Natural killer cell (primary cell): Measurements from ENCODE around the gene FAM171A2. TPM values are rescaled to one million over a fixed set of nuclear protein-coding genes. Genes with fewer than 3 reads are reported as not detected.
A peak's percentile ranks its signal among the peaks of the same experiment; 100 is the strongest.

ENCODE experiments used
- ATAC-seq, 3 donors: fragments of 150-1000 bp in 2 of 3; fragments of 200-7000 bp in 1 of 3; cut with Tn5 transposase; 1 replicate in 1 of 3; 2 replicates in 2 of 3; pipeline ENCODE4 v1.10.0; 2021; ENCODE audit warnings: mild to moderate bottlenecking in 2 of 3, moderate library complexity in 2 of 3
- DNase-seq, 2 donors: peaks; one replicate each; pipeline versions ENCODE4 v3.0.0 to v3.0.0-alpha.2; 2013 to 2021; ENCODE audit warnings: mixed read lengths in 1 of 2
- H3K27ac ChIP-seq: one replicate; pipeline ENCODE4 v1.5.1; 2013; ENCODE audit warnings: mild to moderate bottlenecking, low read length
- H3K27me3 ChIP-seq: one replicate; pipeline ENCODE4 v1.6.1; 2013; ENCODE audit warnings: low read length; ENCODE audit not compliant: control insufficient read depth, insufficient read depth
- H3K36me3 ChIP-seq: one replicate; pipeline ENCODE4 v1.6.1; 2013; ENCODE audit warnings: low read length; ENCODE audit not compliant: control insufficient read depth, insufficient read depth
- H3K4me1 ChIP-seq: one replicate; pipeline ENCODE4 v1.6.1; 2013; ENCODE audit warnings: low read length; ENCODE audit not compliant: control insufficient read depth, insufficient read depth
- H3K4me3 ChIP-seq: one replicate; pipeline ENCODE4 v1.5.1; 2013; ENCODE audit warnings: low read length
- H3K9me3 ChIP-seq: one replicate; pipeline ENCODE4 v1.6.1; 2013; ENCODE audit warnings: low read length; ENCODE audit not compliant: control insufficient read depth, insufficient read depth
- H3K27ac Mint-ChIP-seq, 2 donors: one replicate each; pipeline ENCODE4 v1.8.0; 2022; ENCODE audit warnings: mild to moderate bottlenecking in 2 of 2, mixed read lengths in 2 of 2, moderate library complexity in 1 of 2
- H3K27me3 Mint-ChIP-seq, 2 donors: one replicate each; pipeline ENCODE4 v1.8.0; 2022; ENCODE audit warnings: low read depth in 2 of 2, mixed read lengths in 2 of 2
- H3K36me3 Mint-ChIP-seq: one replicate; pipeline ENCODE4 v1.8.0; 2022; ENCODE audit warnings: mixed read lengths
- H3K4me1 Mint-ChIP-seq, 2 donors: one replicate each; pipeline ENCODE4 v1.8.0; 2022; ENCODE audit warnings: mixed read lengths in 2 of 2
- H3K4me3 Mint-ChIP-seq: one replicate; pipeline ENCODE4 v1.8.0; 2022; ENCODE audit warnings: mild to moderate bottlenecking, moderate library complexity, mixed read lengths
- H3K9me3 Mint-ChIP-seq, 2 donors: one replicate each; pipeline ENCODE4 v1.8.0; 2022; ENCODE audit warnings: mixed read lengths in 2 of 2
- WGBS: methylation state at CpG from one replicate; pipeline ENCODE4 v1.1.7; 2013; ENCODE audit warnings: missing lambda C conversion rate; ENCODE audit not compliant: insufficient coverage; 5-methylcytosine and 5-hydroxymethylcytosine counted together
- intact Hi-C: fragments of 100-400 bp; cut with micrococcal nuclease; formaldehyde crosslinking; loops from one replicate; pipeline ENCODE4 v1.14.2; 2022
- total RNA-seq, 4 donors: library from RNA; stranded (reverse); fragments of 120-200 nt in 1 of 4; gene quantifications; one replicate each; pipeline versions ENCODE4 v1.2.3 to v1.2.4, GENCODE V29; 2013 to 2022
- TF ChIP-seq, protein P1 (sequence below): fragments of 200-600 bp; IDR thresholded peaks from one replicate; pipeline ENCODE4 v1.8.0; 2022; ENCODE audit warnings: antibody characterized with exemption

Gene FAM171A2
- total RNA-seq, 3 donors from 2014 or later (not counting 1 experiment from before 2014, with no cell fraction given), result 0.20 to 0.43 (median 0.24) TPM

DNA sequence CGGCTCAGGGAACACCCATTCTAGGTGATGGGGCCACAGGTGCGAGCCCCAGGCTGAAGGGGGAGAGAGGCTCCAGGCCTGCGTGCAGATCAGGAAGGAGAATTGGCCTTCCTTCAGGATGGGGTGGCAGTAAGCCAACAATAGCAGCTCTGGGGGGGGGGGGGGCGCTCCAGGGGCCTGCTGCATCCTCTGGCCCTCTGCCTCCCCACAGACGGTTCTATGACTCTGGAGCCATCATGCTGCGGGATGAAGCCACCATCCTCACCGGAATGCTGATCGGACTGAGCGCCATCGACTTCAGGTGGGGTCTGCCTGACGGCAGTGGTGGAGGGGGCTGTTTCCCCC lies 49.2 kb downstream of the FAM171A2 start:
- H3K4me3 Mint-ChIP-seq, result peak overlapping the region; percentile 37
- Histone ChIP-seq H3K9me3 (no peaks in the 10 kb centered on the region), H3K4me1 (peaks cover 12% of the 10 kb centered on the region), H3K4me3 (no peak overlapping the region), H3K27me3 (peaks cover 24% of the 10 kb centered on the region), H3K27ac (no peak overlapping the region), H3K36me3 (peaks cover under 1% of the 10 kb centered on the region)
- no peak overlapping the region for H3K27ac Mint-ChIP-seq
- TF ChIP-seq, protein P1, sequence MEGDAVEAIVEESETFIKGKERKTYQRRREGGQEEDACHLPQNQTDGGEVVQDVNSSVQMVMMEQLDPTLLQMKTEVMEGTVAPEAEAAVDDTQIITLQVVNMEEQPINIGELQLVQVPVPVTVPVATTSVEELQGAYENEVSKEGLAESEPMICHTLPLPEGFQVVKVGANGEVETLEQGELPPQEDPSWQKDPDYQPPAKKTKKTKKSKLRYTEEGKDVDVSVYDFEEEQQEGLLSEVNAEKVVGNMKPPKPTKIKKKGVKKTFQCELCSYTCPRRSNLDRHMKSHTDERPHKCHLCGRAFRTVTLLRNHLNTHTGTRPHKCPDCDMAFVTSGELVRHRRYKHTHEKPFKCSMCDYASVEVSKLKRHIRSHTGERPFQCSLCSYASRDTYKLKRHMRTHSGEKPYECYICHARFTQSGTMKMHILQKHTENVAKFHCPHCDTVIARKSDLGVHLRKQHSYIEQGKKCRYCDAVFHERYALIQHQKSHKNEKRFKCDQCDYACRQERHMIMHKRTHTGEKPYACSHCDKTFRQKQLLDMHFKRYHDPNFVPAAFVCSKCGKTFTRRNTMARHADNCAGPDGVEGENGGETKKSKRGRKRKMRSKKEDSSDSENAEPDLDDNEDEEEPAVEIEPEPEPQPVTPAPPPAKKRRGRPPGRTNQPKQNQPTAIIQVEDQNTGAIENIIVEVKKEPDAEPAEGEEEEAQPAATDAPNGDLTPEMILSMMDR, result no peak
- no peaks in the 10 kb centered on the region for H3K9me3 Mint-ChIP-seq
- no peak for DNase-seq
- H3K27me3 Mint-ChIP-seq, result peaks cover 29 to 41% of the 10 kb centered on the region in 2 donors
- WGBS, result 43% methylated on average over 5 of the region's 11 CpGs
- no peaks in the 10 kb centered on the region for H3K36me3 Mint-ChIP-seq
- peaks cover 8 to 18% of the 10 kb centered on the region in 2 donors for H3K4me1 Mint-ChIP-seq
- intact Hi-C loops, result no loop called here
- no peak for ATAC-seq

DNA sequence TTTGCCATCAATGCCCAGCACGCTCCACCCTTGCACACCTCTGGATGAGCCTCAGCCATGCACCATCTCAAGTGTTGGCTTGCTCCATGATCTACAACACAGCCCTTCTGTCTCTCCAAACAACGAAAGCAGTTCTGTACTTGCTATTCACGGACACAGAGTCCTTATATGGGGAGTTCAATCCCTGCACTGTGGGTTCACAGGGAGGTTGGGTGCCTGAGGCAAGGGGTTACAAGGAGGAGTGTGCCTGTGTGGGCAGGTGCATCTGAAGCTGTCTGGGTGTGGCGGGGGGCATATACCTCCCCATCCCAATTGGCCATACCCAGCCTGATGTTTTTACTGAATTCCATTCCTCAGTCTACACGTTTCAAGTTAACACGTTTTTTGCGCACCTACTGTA lies 49.6 kb downstream of the FAM171A2 start:
- TF ChIP-seq, protein P1, result no peak
- Histone ChIP-seq H3K27me3 (peaks cover 24% of the 10 kb centered on the region), H3K36me3 (no peaks in the 10 kb centered on the region), H3K9me3 (no peaks in the 10 kb centered on the region), H3K4me1 (peaks cover 16% of the 10 kb centered on the region), H3K4me3 (no peak overlapping the region), H3K27ac (no peak overlapping the region)
- Mint-ChIP-seq H3K36me3 (no peaks in the 10 kb centered on the region), H3K27ac (no peak overlapping the region), H3K4me1 (peaks cover 8 to 19% of the 10 kb centered on the region in 2 donors), H3K9me3 (no peaks in the 10 kb centered on the region), H3K27me3 (peaks cover 29 to 43% of the 10 kb centered on the region in 2 donors), H3K4me3 (no peak overlapping the region)
- 96% methylated on average over 6 of the region's 7 CpGs for WGBS
- intact Hi-C loops, result no loop called here
- no peak for DNase-seq
- ATAC-seq, result no peak

DNA sequence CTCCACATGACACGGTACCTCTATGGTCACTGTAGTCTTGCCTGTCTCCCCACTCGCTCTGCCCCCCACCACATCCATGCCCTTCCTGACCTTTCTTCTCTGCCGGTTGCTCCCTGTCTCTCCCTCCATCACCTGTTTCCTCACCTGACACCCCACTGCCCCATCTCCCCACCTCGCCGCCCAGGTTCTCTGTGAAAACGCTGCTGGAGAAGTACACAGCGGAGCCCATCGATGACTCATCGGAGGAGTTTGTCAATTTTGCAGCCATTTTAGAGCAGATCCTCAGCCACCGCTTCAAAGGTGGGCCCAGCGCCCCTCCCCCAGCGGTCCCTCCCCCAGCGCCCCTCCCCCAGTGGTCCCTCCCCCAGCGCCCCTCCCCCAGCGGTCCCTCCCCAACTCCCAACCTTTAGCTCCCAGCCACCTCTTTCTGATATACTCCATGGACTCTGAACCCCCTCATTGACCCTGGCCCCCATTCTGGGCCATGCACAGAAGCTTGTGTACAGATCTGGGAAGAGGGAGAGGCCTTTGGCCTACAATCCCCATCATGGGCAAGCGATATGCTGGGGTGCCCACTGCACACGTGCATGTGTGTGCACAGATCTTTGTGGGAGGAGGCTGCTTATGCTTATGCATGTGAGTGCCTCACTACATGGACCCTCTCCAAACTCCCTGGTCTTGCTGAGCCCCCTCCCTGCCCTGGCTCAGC lies 51.1 kb downstream of the FAM171A2 start:
- intact Hi-C loops, result no loop called here
- TF ChIP-seq, protein P1, result no peak
- H3K4me3 Mint-ChIP-seq, result no peak overlapping the region
- no peaks in the 10 kb centered on the region for H3K36me3 Mint-ChIP-seq
- peaks cover 8 to 19% of the 10 kb centered on the region in 2 donors for H3K4me1 Mint-ChIP-seq
- H3K36me3 ChIP-seq, result no peaks in the 10 kb centered on the region
- H3K4me1 ChIP-seq, result peaks cover 31% of the 10 kb centered on the region
- H3K9me3 ChIP-seq, result no peaks in the 10 kb centered on the region
- ATAC-seq (no peak), DNase-seq (no peak)
- peaks cover 27% of the 10 kb centered on the region for H3K27me3 ChIP-seq
- H3K27ac ChIP-seq, result no peak overlapping the region
- H3K27ac Mint-ChIP-seq, result no peak overlapping the region
- no peaks in the 10 kb centered on the region for H3K9me3 Mint-ChIP-seq
- peaks cover 26 to 42% of the 10 kb centered on the region in 2 donors for H3K27me3 Mint-ChIP-seq
- 86% methylated on average over 11 of the region's 17 CpGs for WGBS
- no peak overlapping the region for H3K4me3 ChIP-seq
